GM21576 (cell line): Measurements from ENCODE around the gene PRUNE2.

Source experiments
- ATAC-seq: cut with Tn5 transposase; IDR thresholded peaks from one replicate; pipeline ENCODE4 v1.9.1; 2021; ENCODE audit warnings: mild to moderate bottlenecking, moderate library complexity; ENCODE audit not compliant: unreplicated experiment

The PRUNE2 gene

DNA sequence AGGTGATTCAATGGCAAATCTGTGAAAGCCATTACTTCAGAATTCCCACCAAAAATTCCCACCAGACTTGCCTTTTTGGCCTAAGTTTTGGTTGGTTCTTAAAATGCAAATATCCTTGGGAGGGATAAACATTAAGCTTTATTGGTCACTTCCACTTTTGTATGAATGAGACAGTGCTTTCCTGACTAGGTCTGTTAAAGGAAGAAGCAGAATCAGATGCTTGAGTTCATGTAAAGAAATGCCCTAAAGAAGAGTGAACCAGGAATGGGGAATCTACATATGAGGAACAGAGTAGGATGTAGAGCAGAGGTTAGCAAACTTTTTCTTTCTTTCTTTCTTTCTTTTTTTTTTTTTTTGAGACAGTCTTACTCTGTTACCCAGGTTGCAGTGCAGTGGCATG lies 317.6 kb downstream of the PRUNE2 start:
- ATAC-seq, result no peak

DNA sequence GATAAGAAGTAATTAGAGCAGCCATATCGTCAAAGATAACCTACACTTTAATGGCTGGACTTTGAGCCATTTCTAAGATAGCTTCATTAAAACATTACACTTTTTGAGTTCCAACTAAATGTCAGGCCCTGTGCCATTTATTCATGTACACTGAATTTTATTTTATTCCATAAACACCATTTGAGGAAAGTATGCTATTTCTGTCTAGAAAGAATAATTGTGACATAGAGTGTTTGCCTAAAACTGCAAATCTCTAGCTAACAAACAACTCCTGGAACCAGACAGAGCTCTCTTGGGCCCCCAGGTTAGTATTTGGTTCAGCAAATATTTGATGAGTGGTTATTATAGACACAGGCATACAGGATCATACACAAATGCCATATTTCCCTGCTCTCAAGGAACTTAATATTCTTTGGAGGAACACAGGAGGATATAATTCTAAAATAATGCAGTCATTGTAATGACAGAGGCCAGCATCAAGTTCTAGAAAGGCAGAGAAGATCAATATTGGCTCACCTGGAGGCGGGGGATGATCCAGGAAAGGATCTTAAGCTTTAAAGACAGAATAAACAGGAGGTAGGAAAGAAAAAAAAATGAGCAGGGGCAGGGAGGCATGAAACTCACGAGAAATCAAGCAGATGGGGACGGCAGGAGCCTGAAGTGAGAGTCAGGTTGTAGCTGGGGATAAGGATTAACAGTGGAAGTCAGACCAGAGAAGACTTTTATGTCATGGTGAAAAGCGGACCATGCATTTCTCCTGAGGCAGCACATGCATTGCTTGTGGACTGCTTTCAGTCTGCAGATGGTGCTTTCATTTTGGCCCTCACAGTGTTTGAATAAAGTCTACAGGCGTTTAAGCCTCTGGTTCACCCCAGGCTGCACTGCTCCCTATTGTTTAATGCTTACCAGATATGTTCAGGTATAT lies 319.3 kb downstream of the PRUNE2 start:
- no peak for ATAC-seq

DNA sequence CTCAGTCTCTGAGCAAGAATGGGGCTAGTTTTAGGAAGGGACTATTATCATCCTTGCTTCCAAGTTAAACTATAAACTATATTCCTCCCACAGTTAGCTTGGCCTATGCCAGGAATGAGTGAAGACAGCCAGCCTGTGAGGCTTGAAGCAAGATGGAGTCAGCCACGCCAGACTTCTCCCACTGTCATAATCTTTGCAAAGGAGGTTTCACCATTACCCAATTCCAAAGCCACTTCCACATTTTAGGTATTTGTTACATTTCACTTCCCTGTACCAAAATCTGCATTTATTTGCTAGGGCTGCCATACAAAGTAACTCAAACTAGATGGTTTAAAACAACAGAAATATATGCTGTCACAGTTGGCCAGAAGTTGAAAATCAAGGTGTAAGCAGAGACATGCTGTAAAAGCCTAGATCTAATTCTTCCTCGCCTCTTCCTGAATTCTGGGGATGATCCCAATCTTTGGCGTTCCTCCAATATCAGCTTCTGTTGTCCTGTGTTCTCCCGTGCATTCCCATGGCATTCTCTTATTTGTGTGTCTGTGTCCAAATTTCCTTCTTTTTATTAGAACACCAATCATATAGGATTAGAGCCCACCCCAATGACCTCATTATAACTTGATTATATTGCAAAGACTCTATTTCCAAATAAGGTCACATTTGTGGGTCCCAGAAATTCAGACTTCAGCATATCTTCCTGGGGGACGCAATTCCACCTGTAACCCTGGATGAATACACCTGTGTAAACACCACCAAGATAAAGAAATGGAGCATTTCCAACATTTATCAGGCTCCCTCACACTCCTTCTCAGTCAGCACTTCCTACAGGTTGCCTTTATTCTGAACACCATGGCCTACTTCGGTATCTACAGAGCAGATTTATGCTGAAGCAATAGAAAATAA lies 320.2 kb downstream of the PRUNE2 start:
- no peak for ATAC-seq

DNA sequence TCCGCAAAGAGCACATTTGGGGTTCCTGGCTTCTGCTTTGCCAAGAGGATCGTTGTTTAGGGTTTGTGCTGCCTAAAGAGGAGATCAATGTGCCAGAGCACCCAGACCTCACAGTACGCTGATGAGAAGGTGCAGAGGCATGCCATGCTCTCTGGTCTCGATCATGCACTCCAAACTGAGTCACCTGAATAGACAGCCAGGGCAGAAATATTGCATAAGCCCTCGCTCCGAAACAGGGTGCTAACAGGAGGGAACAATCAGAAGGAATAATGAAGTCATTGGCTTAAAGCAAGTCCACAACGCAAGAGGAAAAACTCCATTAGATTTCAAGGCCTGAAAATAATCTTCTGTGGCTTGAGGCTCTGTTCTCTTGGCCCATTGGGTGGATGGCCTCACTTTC lies 322.7 kb downstream of the PRUNE2 start:
- ATAC-seq, result no peak

DNA sequence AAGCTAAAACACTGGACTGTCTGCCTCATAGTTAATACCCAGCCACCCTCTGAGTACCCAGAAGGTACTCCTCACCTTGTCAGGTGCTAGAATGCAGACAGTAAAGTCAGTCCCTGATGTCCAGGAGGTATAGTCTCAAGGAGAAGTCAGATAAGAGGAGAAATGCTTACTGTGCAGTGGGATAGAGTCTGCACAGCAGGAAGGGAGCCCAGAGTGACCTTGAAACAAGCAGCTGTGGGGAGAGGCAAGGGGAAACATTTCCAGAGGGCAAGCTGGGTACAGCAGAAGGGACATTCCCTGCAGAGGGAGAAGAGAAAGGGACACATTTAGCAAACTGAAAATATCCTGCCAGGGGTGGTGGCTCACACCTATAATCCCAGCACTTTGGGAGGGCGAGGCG lies 324.2 kb downstream of the PRUNE2 start:
- no peak for ATAC-seq

DNA sequence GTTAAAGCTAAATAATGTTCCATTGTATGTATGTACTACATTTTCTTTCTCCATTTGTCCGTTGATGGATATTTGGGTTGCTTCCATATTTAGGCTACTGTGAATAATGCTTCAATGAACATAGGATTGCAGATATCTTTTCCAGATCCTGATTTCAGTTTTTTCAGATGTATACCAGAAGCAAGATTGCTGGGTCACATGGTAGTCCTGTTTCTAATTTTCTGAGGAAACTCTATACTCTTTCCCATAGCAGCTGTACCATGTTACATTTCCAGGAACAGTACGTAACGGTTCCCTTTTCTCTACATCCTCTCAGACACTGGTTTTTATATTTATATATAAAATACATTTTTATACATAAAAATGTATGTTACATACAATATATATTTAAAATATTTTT lies 325.1 kb downstream of the PRUNE2 start:
- no peak for ATAC-seq

DNA sequence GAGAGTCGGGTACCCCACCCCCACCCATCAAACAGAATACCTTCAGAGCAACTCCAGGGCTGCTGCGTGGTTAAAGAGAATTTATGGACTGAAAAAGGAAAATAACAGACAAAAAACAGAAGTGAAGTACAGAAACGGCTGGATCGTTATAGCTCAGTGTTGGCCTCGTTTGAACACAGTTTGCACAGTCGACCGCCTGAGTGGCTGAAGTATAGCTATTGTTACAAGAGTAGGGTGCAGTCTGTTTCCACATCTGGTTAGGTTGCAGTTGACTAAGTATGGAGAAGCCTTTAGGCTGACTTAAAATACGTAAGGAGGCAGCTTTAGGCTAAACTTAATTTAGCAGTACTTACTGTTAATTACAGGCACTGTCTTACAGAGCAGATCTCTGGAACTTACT lies 325.7 kb downstream of the PRUNE2 start:
- ATAC-seq, result no peak

DNA sequence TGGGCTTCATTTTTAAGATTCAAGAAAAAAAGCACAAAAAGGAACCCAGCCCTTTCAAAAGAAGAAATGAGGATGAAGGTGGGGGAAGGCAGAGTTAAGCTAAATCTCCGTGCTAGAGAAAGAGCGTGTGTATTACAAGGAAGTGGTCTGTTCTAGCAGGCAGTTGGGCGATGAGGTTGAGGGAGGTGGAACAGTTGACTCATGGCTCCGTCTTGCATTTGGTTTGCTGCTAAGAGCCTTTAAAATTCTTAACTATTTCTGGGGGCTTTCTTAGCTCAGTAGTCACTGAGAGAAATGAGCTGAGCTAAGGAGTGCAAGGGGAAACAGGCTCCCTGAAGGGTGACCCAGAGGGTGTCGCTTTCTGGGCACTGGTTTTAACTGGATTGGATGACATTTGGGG lies 329.6 kb downstream of the PRUNE2 start:
- ATAC-seq, result peak; percentile 74

DNA sequence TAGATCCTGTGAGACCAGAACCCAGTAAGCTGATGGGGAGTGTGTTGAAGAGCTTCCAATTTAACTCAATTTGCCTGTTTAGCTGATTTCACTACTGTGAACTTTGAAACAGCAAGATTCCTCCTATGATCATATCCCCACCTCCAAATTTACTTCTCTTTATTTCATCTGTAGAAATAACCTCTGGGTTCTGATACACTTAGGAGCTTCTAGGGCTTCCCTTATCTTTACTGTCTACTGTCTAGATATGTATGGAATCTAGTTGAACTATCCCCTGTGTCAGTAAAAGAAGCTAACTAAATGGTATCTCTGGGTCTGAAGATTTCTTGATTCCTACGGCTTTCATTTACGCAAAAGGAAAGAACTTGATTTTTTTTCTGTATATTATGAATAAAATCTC lies 330.2 kb downstream of the PRUNE2 start:
- ATAC-seq, result no peak

DNA sequence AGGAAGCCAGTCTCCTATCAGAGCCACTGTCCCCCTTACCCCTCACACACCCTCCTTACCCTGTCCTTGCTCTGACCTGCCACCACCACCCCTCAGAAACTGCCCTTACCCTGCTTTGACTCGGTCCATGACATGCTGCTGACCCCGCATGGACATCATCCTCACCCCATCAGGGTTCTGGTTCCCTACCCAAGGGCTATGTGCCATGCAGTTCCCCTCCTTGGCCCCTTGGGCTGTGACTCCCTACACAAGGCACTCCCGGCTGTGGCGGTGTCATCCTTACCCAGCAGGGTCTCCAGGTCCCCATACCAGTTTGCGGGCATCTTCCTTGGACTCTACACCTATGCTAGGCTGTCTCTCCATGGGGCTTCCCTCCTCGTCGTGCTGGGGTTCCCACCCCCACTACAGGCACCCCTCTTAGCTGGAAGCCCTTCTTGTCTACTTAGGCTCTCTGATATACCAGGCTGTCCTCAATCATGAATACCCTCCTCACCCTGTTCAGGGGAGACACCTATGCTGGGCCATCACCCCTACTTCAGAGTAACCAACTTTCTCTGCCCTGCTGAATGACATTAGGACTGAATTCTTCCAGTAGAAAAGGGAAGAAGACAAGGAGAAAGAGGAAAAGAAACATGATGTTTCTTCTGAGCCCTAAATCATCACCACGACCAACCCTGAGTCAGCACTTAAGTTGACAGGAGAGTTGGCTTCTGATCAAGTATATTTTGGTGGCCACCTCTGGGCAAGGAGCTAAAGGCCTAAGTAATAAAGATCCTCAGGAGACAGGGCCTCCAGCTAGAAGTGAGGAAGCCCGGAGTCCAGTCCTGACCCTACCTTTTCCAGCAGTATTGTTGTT lies 331.8 kb downstream of the PRUNE2 start:
- ATAC-seq, result no peak

DNA sequence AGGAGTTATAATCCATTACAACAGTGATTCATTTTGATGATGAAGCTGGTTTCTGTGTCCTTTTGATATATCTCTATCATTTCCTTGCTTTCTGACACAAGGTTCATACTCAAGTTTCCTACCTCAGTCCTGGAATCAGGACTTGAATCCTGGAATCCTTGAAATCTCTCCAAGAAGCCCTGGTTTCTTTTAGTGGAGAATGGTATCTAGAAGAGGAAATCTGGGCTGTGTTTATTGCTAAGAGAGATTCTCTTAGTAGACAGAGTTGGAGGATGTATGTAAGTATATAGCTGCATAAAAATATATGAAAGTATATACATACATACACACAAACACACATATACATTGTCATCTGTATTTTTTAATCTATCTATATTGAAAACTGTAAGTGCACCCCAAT lies 332.5 kb downstream of the PRUNE2 start:
- no peak for ATAC-seq

DNA sequence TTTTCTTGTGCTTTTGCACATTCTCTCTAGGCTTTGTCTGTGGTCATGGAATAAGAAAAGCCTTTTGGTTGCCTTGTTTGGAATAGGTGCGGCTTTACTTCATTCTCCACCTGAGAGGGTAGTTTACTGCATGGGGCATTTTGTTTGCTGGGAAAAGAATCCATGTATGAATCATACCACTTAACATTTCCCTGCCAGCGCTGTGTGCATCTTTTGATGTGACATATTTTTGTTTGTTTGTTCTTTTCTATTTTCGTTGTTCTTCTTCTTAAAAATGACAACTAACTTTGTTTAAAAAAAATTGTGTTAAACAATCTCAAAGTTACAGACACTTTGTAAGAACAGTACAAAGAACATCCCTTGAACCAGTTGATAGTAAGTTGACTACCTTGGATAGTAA lies 333.8 kb downstream of the PRUNE2 start:
- ATAC-seq, result no peak

DNA sequence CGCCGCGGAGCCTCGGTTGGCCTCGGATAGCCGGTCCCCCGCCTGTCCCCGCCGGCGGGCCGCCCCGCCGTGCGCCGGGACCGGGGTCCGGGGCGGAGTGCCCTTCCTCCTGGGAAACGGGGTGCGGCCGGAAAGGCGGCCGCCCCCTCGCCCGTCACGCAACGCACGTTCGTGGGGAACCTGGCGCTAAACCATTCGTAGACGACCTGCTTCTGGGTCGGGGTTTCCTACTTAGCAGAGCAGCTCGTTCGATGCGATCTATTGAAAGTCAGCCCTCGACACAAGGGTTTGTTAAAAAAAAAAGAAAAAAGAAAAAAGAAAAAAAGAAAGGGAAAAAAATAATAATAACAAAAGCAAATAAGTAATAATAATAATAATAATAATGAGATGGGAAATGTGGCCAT lies 334.2 kb downstream of the PRUNE2 start:
- ATAC-seq, result no peak

DNA sequence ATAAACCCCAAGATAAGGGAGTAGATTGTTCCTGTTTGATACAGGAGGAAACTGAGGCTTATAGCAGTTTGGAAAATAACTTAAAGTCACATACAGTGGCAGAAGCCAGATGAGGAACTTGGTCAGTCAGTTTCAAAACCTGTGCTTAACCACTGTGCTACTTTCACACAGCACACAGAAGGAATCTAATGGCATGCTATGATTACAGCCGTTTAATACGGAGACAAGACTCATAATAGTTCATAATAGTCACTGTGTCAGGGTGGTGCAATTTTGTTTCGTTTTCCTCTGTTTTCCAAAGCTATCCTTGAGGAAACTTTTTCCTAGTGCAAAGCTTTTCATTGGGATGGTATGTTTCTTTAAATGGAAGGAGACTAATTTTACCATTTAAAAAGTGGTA lies 334.6 kb downstream of the PRUNE2 start:
- peak; percentile 89 for ATAC-seq

DNA sequence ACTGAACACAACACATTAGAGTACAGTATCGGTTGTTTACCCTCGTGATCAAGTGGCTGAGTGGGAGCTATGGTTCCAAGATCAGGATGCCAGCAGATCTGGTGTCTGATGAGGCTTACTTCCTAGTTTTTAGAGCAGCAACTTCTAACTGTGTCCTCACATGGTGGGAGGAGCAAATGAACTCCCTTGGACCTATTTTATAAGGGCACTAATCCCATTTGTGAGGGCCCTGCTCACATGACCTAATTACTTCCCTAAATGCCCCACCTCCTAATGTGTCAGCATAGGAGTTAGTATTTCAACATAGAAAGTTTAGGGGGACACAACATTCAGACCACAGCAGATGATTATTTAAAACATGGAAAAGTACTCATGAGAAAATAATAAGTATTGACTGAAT lies 335.1 kb downstream of the PRUNE2 start:
- no peak for ATAC-seq

DNA sequence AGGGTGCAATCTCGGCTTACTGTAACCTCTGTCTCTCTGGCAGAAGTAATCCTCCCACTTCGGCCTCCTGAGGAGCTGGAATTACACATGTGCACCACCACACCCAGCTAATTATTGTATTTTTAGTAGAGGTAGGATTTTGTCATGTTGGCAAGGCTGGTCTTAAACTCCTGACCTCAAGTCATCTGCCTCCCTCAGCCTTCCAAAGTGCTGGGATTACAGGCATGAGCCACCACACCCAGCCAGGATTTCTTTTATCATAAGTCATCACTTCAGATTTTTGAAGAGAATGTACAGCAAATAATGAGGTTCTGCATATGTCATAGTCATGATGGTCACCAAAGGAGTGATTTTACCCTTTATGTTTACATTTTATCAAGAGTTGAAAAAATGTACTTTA lies 338.8 kb downstream of the PRUNE2 start:
- ATAC-seq, result no peak

DNA sequence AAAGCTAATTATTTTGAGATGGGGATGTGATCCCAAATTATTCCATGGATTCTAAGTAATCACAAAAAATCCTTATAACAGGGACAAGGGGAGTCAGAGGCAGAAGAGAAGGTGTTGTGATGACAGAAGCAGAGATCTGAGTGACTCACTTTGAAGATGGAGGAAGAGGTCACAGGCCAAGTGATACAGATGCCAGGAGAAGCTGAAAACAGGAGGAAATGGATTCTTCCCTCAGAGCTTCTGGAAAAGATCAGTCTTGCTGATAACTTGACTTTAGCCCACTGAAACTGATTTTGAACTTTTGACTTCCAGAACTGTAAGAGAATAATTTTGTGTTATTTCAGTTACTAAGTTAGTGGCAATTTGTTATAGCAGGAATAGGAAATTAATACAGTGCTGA lies 341.6 kb downstream of the PRUNE2 start:
- ATAC-seq, result no peak

DNA sequence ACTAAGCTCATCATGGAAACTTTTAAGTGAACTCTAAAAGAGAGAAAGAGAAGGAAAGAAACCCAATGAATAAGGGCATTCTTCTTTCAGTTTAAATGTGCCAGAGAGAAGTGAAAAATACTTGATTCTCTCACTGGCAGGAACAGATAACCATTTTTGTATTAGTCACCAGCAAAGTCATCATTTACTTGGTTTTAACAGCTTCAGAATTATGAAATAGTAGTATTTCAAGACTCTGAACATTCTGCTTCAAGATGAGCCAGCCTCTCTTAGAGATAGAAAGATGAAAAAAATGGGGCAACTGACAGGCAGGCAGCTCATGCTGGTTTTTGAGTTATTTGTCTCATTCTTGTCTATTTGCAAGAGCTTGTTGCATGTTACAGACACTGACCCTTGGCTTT lies 343.4 kb downstream of the PRUNE2 start:
- peak; percentile 82 for ATAC-seq

DNA sequence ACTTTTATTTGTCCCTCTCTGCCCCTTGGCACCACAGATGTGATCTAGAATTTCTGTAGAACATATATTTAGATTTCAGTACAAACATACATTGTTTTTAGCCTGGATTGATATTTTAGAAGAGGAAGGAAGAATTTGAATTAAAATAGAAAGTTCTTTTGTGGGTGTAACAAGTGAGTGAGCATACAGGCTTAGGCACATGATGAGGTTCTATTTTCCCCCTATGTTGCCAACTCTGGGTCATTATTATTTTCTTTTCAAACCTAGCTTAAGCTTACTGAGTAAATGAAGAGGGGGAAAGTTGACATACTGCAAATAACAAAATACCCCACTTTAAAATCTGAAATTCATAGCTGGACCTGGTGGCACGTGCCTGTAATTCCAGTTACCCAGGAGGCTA lies 344.0 kb downstream of the PRUNE2 start:
- peak; percentile 26 for ATAC-seq
